HepG2 (cell line): ENCODE results near the gene SERTAD3.

Source experiments
- CEBPB ChIP-seq: IDR thresholded peaks from 2 replicates; pipeline ENCODE4 v1.6.1; 2011; ENCODE audit warnings: low read depth, low read length, improper control_type of control experiment, borderline replicate concordance
- CSRNP2 ChIP-seq: sonication (generic); formaldehyde crosslinking; conservative IDR thresholded peaks from 2 replicates; pipeline ENCODE4 v1.8.0; 2022; ENCODE audit warnings: low read depth, missing genetic modification reagents
- HOXA7 ChIP-seq: sonication (generic); formaldehyde crosslinking; IDR thresholded peaks from 2 replicates; pipeline ENCODE4 v1.8.1; 2022; ENCODE audit warnings: mild to moderate bottlenecking, missing genetic modification reagents, moderate library complexity
- NR1H2 ChIP-seq: sonication (generic); formaldehyde crosslinking; IDR thresholded peaks from 2 replicates; pipeline ENCODE4 v1.8.1; 2022; ENCODE audit warnings: low read depth, missing genetic modification reagents, borderline replicate concordance
- POLR2AphosphoS5 ChIP-seq: IDR thresholded peaks from 2 replicates; pipeline ENCODE4 v1.6.1; 2012; ENCODE audit warnings: low read depth, low read length
- STAG1 ChIP-seq: sonication (generic); formaldehyde crosslinking; IDR thresholded peaks from 2 replicates; pipeline ENCODE4 v1.4.0; 2020; ENCODE audit warnings: missing genetic modification reagents
- TAF1 ChIP-seq: sonication (generic); formaldehyde crosslinking; IDR thresholded peaks from 2 replicates; pipeline ENCODE4 v1.4.0; 2020; ENCODE audit warnings: missing genetic modification reagents
- THAP7 ChIP-seq: sonication (generic); formaldehyde crosslinking; IDR thresholded peaks from 2 replicates; pipeline ENCODE4 v1.8.1; 2023; ENCODE audit warnings: mild to moderate bottlenecking, missing genetic modification reagents
- TIGD3 ChIP-seq: sonication (generic); formaldehyde crosslinking; IDR thresholded peaks from 2 replicates; pipeline ENCODE4 v1.5.1; 2020; ENCODE audit warnings: mild to moderate bottlenecking, missing genetic modification reagents, borderline replicate concordance
- ZNF354B ChIP-seq: sonication (generic); formaldehyde crosslinking; IDR thresholded peaks from 2 replicates; pipeline ENCODE4 v1.8.0; 2022; ENCODE audit warnings: mild to moderate bottlenecking, missing genetic modification reagents
- ZNF619 ChIP-seq: sonication (generic); formaldehyde crosslinking; IDR thresholded peaks from 2 replicates; pipeline ENCODE4 v1.4.0; 2020; ENCODE audit warnings: mild to moderate bottlenecking, missing genetic modification reagents

GRCh38 chr19:40413291-40413845 lies 30.8 kb downstream of the SERTAD3 start, which contains the start of gene PRX:
- TF ChIP-seq POLR2AphosphoS5 (no peak), CSRNP2 (CRISPR knock-in tag) (no peak), STAG1 (CRISPR knock-in tag) (no peak), ZNF354B (no peak), ZNF619 (no peak), TAF1 (CRISPR knock-in tag) (no peak), CEBPB (no peak), THAP7 (no peak), TIGD3 (CRISPR knock-in tag) (no peak), HOXA7 (CRISPR knock-in tag) (no peak), NR1H2 (CRISPR knock-in tag) (no peak)
